Peyer's patch (tissue), 4 donors: ENCODE measurements around the gene PFDN6.

ENCODE experiments used
- POLR2A ChIP-seq, 2 donors: fragments of 450-650 bp; IDR thresholded peaks; one replicate each; pipeline ENCODE4 v1.5.1; 2017; ENCODE audit warnings: antibody characterized with exemption in 2 of 2, mild to moderate bottlenecking in 2 of 2, moderate library complexity in 2 of 2
- TF ChIP-seq, protein P1 (sequence below), 6 experiments: fragments of 450-650 bp in 4 of 6; fragments of 200-600 bp in 2 of 6; sonication (generic) in 1 of 6; IDR thresholded peaks; one replicate each; pipeline ENCODE4 v1.5.1; 2017 to 2019; ENCODE audit warnings: antibody characterized with exemption in 6 of 6, mild to moderate bottlenecking in 3 of 6, moderate library complexity in 1 of 6

DNA sequence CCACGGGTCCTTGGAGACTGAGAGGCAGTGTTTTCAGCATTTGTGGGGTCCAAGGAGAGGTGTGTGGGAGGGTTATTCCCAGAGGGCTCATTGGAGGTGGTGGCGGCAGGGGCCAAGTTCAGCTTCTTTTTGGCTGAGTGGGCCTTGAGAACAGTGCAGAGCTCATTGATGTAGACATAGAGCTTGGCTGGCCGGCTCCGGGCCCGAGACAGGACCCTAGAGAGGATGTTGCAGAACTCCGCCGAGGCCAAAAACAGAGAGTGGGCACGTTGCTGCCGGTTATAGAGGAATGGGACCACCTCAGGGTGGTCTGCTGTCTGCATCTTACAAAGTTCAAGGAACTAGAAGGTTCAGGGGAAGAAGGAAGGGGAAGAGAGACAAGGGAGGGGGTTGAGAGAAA lies 31.8 kb downstream of the PFDN6 start:
- TF ChIP-seq, protein P1, sequence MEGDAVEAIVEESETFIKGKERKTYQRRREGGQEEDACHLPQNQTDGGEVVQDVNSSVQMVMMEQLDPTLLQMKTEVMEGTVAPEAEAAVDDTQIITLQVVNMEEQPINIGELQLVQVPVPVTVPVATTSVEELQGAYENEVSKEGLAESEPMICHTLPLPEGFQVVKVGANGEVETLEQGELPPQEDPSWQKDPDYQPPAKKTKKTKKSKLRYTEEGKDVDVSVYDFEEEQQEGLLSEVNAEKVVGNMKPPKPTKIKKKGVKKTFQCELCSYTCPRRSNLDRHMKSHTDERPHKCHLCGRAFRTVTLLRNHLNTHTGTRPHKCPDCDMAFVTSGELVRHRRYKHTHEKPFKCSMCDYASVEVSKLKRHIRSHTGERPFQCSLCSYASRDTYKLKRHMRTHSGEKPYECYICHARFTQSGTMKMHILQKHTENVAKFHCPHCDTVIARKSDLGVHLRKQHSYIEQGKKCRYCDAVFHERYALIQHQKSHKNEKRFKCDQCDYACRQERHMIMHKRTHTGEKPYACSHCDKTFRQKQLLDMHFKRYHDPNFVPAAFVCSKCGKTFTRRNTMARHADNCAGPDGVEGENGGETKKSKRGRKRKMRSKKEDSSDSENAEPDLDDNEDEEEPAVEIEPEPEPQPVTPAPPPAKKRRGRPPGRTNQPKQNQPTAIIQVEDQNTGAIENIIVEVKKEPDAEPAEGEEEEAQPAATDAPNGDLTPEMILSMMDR (IDR thresholded peaks at IDR 0.05) = no peak
- TF ChIP-seq POLR2A (IDR thresholded peaks at IDR 0.05) = no peak
